NCI-H2171 treated with DMSO at 0.1 percent for 48 hours (cell line): ENCODE data around the gene NCK2.
A peak's percentile ranks its signal among the peaks of the same experiment; 100 is the strongest.

Source experiments
- DNase-seq: peaks from one replicate; lab custom pipeline; 2025; lab: John Stamatoyannopoulos, UW

Gene NCK2

GRCh38 chr2:105775809-105776559 lies 31.3 kb downstream of the NCK2 start:
- DNase-seq: no peak

- no peak for DNase-seq
Observed at GRCh38 chr2:105776560-105776928, 31.8 kb downstream of the NCK2 start.

- DNase-seq: no peak
Observed at GRCh38 chr2:105777031-105777482, 32.3 kb downstream of the NCK2 start.

GRCh38 chr2:105777506-105778055 lies 32.9 kb downstream of the NCK2 start:
- no peak for DNase-seq

- DNase-seq: no peak
Observed at GRCh38 chr2:105778080-105778607, 33.4 kb downstream of the NCK2 start.

GRCh38 chr2:105779394-105779793 lies 34.7 kb downstream of the NCK2 start:
- no peak for DNase-seq

- no peak for DNase-seq
Observed at GRCh38 chr2:105780606-105781005, 35.9 kb downstream of the NCK2 start.

- peak; percentile 40 for DNase-seq
Observed at GRCh38 chr2:105781274-105781978, 36.7 kb downstream of the NCK2 start.

GRCh38 chr2:105782123-105782522 lies 37.4 kb downstream of the NCK2 start:
- no peak for DNase-seq

GRCh38 chr2:105782646-105783045 lies 37.9 kb downstream of the NCK2 start:
- no peak for DNase-seq

- no peak for DNase-seq
Observed at GRCh38 chr2:105783151-105783738, 38.5 kb downstream of the NCK2 start.

GRCh38 chr2:105783972-105784371 lies 39.3 kb downstream of the NCK2 start:
- no peak for DNase-seq

- DNase-seq: no peak
Observed at GRCh38 chr2:105784589-105784988, 39.9 kb downstream of the NCK2 start.

GRCh38 chr2:105785095-105785847 lies 40.6 kb downstream of the NCK2 start:
- no peak for DNase-seq

GRCh38 chr2:105786231-105787230 lies 41.8 kb downstream of the NCK2 start:
- no peak for DNase-seq

- no peak for DNase-seq
Observed at GRCh38 chr2:105787376-105788318, 42.9 kb downstream of the NCK2 start.

- DNase-seq: no peak
Observed at GRCh38 chr2:105788670-105789290, 44.1 kb downstream of the NCK2 start.

GRCh38 chr2:105789745-105790460 lies 45.2 kb downstream of the NCK2 start:
- no peak for DNase-seq
